CD4-positive, alpha-beta T cell treated with Interleukin-6 for 4 hours (primary cell): ENCODE data around the gene TNS4.

ENCODE experiments used
- DNase-seq: peaks from one replicate; pipeline ENCODE4 v3.0.0-alpha.2; 2020; ENCODE audit warnings: mixed read lengths

TNS4 gene

DNA sequence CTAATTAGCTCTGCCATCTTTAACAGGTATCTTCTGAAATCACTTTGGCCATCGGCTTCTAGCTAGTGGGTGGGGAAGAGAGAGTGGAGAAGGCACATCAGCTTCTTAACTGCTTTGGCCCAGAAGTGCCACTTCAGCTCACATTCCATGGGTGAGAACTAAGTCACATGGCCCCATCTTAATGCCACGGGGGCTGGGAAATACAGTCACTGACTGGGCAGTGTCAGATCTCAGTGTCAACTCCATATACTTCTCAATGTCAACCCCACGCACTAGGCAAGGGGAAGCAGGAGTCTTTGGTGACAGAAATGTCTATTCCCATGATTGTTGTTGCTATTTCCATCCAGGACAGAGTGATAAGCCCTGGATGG is 34.5 kb upstream of the TNS4 start:
- no peak for DNase-seq

DNA sequence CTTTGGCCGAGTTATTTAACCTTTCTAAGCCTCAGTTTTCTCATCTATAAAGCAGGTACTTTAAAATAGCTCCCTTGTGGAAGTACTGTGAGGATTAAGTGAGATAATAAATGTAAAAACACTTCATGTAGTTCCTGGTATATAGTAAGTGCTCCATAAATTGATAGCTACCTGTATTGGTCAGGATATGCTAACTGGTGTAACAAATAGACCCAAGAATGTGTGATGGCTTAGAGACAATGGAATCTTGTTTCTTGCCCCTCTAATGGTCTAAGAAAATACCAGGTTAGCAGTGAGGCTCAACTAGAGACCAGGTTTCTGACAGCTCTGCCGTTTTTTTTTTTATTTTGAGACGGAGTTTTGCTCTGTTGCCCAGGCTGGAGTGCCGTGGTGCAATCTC is 34.0 kb upstream of the TNS4 start:
- no peak for DNase-seq

GRCh38 chr17:40534371-40535189 is 33.2 kb upstream of the TNS4 start:
- DNase-seq = no peak

GRCh38 chr17:40533896-40534295 is 32.5 kb upstream of the TNS4 start:
- no peak for DNase-seq

DNA sequence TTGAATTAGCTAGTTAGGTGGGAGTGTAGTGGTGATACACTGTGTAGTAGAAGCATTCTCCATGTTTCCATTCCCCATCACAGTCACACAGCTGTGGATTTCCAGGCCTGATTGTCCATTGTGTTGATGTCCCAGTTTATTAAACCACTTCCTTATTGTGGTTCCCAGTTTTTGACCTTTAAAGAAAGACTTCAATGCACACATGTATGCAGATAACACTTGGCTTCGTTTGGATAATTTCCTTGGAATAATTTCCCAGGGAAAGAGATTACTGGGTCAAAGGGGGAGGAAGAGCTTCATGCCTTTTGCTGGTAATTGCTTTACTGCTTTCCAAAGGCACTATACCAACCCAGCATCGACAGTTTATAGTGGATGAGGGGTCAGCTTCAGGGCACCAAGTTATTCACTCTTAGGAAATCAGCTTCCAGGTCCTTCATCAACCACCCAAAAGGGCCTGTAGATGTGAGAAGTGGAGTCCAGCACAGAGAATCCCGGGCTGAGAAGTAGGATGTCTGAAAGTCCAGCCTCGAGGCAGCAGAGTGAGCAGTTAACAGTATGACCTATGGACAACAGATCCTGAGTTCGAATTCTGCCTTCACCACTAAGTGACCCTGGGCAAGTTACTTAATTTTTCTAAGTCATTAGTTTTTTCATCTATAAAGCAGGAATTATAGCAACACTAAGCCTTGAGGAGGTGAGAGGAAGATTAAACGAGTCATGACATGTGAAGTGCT is 31.3 kb upstream of the TNS4 start:
- no peak for DNase-seq

DNA sequence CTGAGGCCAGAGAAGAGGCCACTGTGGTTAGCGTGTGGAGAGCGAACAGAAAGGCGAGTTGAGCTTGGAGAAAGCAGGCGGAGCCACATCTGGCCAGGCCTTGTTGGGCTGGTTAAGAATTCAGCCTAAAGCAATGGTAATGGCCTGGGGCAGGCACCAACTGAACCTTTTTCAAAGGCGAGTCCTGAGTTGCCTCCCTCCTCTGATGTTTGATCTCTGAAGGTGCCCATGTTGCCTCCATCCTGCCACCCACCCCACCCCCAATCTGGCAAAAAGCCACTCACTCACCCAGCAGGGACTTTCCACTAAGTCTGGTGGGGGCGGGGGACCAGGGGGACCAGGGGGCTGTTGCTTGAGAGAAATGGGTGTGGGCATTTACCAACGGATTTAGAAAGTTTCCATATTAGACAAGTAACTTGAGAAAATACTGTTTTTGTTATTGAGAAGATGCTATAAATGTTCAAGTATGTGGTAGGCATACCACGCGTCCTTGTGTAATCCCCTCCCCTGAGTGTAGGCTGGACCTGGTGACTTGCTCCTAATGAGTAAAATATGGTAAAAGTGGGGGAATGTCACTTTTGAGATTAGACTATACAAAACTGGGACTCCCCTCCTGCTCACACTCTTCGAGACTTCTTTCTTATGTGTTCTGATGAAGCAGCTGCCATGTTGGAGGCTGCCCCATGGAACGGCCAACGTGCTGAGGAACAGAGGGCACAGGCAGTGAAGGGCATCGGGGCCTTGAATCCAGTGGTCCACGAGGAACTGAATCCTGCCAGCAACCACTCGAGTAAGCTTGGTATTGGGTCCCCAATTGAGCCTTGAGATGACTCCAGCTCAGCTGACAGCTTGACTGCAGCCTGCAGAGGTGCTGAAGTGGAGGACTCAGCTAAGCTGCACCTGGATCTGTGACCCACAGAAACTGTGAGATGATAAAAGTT is 29.9 kb upstream of the TNS4 start:
- DNase-seq = peak; percentile 77

DNA sequence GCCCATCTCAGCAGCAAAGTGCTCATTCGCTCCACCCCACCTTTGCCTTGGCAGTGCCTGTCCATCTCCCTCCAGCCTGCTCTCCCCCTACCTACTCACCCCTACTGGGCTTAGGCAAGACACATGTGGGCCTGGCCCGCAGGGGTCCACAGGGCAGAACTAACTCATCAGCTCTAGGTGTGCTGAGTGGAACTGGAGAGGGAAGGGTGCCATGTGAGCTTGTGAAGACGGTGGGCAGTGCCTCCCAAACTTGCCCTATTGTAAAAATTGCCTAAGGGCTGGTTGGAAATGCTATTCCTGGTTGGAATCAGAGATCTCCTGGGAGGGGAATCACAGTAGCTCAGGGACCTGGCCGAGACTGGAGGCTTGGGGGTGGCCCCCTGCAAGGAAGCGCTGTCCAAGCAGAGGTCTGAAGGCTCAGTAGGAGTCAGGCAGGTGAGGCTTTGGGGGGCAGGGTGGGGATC is 29.1 kb upstream of the TNS4 start:
- DNase-seq = no peak

GRCh38 chr17:40529991-40530390 is 28.6 kb upstream of the TNS4 start:
- no peak for DNase-seq

DNA sequence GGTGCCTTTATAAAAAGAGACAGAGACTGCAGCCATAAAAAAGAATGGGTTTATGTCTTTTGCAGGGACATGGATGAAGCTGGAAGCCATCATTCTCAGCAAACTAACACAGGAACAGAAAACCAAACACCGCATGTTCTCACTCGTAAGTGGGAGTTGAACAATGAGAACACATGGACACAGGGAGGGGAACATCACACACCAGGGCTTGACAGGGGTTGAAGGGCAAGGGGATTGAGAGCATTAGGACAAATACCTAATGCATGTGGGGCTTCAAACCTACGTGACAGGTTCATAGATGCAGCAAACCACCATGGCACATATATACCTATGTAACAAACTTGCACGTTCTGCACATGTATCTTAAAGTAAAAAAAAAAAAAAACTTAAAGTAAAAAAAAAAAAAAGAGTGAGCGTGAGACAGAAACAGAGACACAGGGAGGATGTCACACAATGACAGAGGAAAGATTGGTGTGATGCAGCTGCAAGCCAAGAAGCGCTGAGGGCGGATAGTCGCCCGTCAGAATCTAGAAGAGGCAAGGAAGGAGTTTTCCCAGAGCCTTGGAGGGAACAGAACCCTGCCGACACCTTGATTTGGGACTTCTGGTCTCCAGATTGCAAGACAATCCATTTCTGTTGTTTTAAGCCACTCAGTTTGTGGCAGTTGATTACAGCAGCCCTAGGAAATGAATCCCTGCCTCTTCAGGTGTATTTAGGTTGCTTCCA is 27.4 kb upstream of the TNS4 start:
- no peak for DNase-seq

DNA sequence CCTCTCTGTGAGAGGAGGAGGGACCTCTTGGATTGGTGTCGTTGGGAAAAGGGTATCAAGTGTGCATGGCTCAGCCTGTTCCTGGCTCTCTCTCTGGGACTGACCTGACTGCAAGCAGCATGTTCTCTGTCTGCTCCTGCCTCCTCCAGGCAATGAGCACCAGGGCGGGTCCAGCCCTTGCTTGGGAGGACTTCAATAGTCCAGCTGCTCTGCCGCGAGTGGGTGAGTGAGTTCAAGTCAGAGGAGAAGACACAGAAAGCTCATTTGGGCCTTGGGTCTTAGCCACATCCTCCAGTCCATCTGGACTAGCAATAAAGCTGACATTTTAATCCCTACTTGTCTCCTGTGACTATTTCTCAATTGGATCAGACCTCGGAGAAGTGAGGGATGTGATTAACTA is 25.2 kb upstream of the TNS4 start:
- DNase-seq = no peak

DNA sequence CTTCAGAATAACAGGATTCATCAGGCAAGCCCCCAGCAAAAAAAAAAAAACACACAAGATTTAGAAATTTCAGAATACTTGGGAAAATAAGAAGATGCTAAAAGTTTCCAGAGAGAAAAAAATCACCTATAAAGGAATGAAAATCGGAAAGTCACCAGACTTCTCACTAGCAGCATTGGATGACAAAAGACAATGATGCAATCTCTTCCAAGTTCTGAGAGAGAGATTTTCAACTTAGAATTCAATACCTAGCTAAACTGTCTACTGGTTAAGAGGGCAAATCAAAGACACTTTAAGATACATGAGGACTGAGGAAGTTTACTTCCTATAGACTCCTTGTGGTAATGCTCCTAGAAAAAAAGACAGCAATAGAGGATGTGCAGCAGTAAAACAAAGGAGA is 23.9 kb upstream of the TNS4 start:
- no peak for DNase-seq

- DNase-seq = no peak
These were observed 23.0 kb upstream of the TNS4 start for GRCh38 chr17:40524243-40524965.

DNA sequence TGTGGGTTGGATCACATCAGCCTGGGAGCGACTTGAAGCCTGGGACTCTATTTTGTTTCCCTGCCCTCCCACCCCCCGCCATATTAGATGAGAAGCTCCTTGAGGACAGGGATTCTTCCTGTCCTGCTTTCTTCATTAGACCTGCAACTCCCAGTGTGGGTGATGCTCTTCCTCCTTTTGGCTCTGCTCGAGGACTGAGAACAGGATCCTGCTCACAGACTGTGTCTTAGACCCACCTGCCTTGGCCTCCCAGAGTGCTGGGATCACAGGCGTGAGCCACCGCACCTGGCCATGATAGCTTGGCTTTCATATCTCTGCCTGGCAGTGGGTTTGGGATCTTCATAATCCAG is 21.5 kb upstream of the TNS4 start:
- DNase-seq = no peak

DNA sequence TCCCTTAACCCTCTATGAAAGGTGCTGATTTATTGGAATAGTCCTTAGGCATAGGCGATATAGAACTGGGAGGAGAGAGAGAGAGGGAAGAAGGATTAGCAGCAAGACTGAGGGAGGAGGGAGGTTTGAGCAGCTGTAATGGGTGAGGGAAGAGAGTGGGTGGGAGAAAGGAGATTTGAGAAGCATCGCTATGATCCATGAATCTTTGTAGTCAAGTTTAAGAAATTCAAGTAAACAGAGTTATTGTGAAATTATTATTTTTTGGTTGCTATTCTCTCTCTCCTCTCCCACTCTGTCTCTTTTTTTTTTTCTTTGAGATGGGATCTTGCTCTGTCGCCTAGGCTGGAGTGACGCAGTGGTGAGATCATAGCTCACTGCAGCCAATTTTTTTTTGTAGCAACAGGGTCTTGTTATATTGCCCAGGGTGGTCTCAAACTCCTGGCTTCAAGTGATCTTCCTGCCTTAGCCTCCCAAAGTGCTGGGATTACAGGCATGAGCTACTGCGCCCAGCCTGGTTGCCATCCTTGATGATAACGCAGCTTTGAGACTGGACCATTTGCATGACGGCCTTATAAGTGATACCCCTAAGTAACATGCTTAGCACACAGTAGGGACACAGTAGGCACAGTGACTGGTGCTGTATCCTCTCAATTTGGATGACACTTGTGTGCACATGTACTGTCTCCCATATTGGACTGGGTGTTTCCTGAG is 21.0 kb upstream of the TNS4 start:
- no peak for DNase-seq

DNA sequence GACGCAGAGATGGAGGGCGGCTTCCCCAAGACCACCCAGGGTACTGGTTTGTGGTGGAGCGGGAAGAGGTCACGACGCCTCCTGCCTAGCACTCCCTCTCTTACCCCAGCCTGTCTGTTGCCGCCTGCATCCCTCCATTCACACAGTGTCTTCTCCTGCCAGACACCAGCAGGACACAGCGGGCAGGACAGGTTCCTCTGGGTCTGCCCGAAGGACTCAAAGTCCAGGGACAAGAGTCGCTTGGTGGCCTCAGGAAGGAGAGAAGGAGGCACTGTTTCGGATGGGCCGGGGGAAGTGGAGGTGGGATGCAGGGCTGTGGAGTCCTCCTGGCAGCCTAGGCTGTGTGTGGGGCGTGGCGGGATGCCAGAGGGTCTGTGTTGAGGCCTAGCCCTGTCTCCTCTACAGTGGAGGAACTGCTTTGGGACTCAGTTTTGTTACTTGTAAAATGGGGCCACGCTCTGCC is 19.6 kb upstream of the TNS4 start:
- DNase-seq = no peak

DNA sequence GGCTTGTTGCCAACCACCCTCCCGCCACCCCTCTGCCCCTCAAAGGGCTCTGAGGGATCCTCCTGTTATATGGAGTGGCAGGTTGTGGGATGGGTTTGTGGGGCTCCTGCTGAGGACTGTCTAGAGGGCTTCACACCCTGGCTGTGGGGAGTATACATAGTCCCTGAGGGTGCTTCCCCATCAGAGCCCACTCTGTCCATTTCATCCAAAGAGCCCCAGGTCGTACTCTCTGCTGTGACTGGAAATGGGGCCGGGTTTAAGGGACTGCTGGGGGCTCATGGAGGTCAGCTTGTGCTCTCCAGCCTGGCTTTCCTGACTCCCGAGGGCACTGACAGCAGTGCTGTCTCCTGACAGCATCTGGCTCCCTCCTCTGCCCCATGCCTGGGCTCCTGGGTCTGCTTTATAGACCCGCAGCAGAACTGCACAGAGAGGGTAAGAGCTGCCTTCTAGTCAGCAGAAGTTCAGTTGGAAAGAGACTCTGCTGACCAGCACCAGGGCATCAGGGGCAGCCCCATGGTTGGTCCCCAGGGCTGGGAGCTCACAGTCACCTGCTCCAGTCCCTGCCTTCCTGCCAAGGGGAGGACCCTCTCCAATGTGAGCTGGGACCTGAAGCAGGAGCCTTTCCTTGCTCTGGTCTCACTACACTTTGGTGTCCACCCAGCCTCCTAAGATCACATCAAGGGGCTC is 17.8 kb upstream of the TNS4 start:
- DNase-seq = no peak

GRCh38 chr17:40518401-40519088 is 17.1 kb upstream of the TNS4 start:
- no peak for DNase-seq

DNA sequence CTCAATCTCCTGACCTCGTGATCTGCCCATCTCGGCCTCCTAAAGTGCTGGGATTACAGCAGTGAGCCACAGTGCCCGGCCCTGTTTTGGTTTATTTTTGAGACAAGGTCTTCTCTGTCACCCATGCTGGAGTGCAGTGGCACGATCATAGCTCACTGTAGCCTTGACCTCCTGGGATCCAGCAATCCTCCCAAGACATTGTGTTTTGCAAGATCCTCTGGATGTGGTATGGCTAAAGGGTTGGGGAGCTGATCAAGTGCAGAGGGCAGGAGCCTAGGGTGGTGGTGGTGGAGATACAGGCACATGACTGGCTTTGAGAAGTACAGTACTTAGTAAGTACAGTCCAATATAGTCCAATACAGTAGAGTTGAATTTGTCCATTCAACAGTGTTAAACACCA is 16.6 kb upstream of the TNS4 start:
- no peak for DNase-seq

DNA sequence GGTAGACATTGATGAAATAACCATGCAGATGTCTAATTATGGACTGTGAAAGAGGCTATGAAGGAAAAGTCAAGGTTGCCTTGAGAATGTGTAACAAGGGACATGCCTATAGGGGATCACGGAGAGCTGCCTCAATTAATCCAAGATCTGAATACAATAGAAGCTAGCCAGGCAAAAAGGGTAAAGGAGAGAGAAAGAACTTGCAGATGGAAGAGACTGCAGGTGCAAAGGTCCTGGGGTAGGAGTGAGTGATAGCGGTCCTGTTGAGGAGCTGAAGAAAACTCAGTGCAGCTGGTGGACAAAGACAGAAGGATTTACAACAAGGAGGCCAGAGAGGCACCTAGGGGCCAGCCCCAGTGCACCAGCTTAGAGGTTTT is 15.9 kb upstream of the TNS4 start:
- no peak for DNase-seq
